ENCODE results near the gene GLRX2.
"Not testable (repeated sequence)": the region's sequence is repeated elsewhere in the genome, so short reads cannot be mapped to it uniquely, and the experiment has no call there.

Gene GLRX2

DNA sequence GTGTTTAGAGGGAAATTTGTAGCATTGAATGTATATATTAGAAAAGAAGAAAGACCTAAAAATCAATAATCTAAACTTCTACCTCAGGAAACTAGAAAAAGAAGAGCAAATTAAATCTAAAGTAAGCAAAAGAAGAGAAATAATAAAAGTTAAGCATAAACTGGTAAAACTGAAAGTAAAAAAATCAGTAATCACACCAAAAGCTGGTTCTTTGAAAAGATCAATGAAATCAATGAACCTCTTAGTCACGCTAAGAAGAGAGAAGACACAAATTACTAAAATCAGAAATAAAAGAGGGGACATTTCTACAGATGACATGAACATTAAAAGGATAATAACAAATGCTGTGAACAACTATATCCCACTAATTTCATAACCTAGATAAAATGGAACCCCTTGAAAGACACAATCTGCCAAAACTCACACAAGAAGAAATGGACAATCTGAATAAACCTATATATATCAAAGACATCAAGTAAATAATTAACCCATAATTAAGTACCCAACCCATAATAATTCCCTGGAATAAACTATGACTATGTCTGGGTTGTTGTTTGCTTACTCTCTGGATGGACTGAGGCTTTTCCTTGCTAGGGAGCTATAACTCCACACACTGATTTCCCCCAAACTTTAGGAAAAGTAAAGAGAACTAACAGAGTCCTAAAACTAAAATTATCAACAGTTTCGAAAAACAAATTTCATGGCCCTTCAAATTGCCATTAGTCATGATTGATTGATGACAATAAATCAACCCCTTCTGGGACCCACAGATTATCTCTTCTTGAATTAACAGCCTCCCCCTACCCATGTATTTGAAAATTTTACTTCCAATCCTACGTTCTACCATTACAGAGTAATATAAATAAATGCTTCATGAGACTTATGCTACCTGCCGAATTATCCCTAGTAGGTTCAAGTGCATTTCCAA is 13.9 kb upstream of the GLRX2 start:
- TF ChIP-seq, protein P1, sequence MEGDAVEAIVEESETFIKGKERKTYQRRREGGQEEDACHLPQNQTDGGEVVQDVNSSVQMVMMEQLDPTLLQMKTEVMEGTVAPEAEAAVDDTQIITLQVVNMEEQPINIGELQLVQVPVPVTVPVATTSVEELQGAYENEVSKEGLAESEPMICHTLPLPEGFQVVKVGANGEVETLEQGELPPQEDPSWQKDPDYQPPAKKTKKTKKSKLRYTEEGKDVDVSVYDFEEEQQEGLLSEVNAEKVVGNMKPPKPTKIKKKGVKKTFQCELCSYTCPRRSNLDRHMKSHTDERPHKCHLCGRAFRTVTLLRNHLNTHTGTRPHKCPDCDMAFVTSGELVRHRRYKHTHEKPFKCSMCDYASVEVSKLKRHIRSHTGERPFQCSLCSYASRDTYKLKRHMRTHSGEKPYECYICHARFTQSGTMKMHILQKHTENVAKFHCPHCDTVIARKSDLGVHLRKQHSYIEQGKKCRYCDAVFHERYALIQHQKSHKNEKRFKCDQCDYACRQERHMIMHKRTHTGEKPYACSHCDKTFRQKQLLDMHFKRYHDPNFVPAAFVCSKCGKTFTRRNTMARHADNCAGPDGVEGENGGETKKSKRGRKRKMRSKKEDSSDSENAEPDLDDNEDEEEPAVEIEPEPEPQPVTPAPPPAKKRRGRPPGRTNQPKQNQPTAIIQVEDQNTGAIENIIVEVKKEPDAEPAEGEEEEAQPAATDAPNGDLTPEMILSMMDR (IDR thresholded peaks at IDR 0.05; ENCODE audit: low read depth, low read length) = no peak
- DNase-seq (ENCODE audit: low read depth in 2 of 2) = no peak
- no peak overlapping the region for H3K4me3 ChIP-seq (replicated peaks in 1 of 2; ENCODE audit: low read depth in 2 of 2, low read length in 2 of 2)

GRCh38 chr1:193118194-193118593 is 13.0 kb upstream of the GLRX2 start:
- H3K4me3 ChIP-seq (replicated peaks in 1 of 2; ENCODE audit: low read depth in 2 of 2, low read length in 2 of 2) = no peak overlapping the region
- no peak for DNase-seq (ENCODE audit: low read depth in 2 of 2)
- TF ChIP-seq, protein P1 (IDR thresholded peaks at IDR 0.05; ENCODE audit: low read depth, low read length) = no peak

DNA sequence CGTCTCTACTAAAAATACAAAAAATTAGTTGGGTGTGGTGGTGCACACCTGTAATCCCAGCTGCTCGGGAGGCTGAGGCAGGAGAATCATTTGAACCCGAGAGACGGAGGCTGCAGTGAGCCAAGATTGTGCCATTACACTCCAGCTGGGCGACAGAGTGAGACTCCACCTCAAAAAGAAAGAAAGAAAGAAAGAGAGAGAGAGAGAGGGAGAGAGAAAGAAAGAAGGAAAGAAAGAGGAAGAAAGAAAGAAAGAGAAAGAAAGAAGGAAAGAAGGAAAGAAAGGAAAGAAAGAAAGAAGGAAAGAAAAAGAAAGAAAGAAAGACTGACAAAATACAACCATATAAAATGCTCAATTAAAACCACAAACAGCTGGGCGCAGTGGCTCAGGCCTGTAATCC is 12.0 kb upstream of the GLRX2 start:
- not testable (repeated sequence) for DNase-seq (ENCODE audit: low read depth in 2 of 2)

DNA sequence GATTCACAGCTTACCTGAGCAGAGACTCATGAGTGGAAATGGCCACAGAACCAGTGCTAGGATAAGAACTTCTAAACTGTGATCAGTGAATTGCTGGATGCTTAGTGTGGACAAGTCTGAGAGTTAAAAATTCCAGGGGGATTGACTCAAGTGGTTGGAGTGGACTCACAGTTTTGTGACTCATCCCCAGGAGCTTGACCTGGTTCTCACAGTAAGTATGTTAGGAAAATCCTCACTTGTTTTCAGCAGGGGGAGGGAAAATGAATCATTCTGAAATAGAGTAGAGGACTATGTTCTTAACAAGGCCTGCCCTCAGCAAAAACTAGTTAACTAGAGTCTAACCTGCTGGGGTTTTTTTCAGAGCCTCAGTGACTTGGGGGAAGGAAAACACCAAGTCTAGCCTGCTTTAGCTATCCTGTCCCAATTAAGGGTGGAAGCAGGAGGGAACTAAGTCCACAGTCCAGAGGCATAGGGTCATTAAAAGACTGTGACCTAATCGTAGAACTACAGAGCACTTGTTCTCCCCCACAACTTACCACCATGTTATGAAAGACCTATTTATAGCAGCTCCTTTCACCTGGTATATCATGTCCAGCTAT is 10.5 kb upstream of the GLRX2 start:
- no peak overlapping the region for H3K4me3 ChIP-seq (replicated peaks in 1 of 2; ENCODE audit: low read depth in 2 of 2, low read length in 2 of 2)
- TF ChIP-seq, protein P1 (IDR thresholded peaks at IDR 0.05; ENCODE audit: low read depth, low read length) = no peak
- DNase-seq (ENCODE audit: low read depth in 2 of 2) = peak; percentile 95 to 99

More for the DNA sequence above, 12.0 kb upstream of the GLRX2 start:
- not testable (repeated sequence) for H3K4me3 ChIP-seq (replicated peaks in 1 of 2; ENCODE audit: low read depth in 2 of 2, low read length in 2 of 2)

DNA sequence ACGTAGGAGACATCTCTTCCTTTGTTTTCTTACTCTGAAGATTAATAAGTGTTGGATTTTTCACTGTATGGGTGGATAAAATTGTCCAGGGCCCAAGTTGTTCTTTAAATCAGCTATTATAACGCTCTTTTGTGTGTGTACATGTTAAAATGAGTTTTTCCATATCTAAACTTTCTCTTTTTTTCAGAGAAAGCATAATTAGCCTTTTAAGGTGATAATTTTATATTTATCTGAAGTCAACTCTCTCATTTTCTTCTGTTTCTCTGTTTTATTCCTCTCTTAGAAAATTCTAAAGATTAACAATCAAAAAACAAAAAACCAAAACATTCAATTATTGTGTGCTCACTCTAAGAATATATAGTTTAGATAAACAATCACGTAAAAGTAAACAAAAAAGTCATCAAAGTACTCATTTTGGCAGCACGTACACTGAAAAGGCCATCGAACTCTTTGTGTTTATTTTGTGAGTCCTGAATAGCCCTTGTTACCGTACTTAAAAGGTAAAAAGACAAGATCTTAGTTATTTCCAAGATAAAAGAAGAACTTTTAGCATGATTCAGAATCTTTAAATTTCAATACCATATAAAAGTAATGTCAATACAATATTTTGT is 9.4 kb upstream of the GLRX2 start:
- H3K4me3 ChIP-seq (replicated peaks in 1 of 2; ENCODE audit: low read depth in 2 of 2, low read length in 2 of 2) = no peak overlapping the region
- no peak for DNase-seq (ENCODE audit: low read depth in 2 of 2)
- TF ChIP-seq, protein P1 (IDR thresholded peaks at IDR 0.05; ENCODE audit: low read depth, low read length) = no peak

DNA sequence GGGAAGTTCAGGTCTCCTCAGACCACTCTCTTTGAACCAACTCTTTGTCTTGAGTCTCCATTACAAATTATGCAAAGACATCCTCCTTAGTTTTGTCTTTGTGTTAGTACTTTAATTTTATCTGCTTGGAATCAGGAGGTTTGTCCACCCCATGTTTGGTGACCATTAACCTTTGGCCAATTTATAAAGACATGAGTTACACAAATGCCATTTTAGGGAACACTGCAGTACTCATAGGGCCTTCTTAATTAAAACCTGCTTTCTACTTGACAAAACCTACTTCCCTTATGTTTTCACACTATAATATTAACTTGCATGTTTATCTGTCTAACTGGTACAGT is 8.7 kb upstream of the GLRX2 start:
- TF ChIP-seq, protein P1 (IDR thresholded peaks at IDR 0.05; ENCODE audit: low read depth, low read length) = no peak
- no peak for DNase-seq (ENCODE audit: low read depth in 2 of 2)
- no peak overlapping the region for H3K4me3 ChIP-seq (replicated peaks in 1 of 2; ENCODE audit: low read depth in 2 of 2, low read length in 2 of 2)
